DND-41 (cell line): ENCODE results near the gene LONRF2.

Experiments
- EZH2 ChIP-seq: IDR thresholded peaks from 3 replicates; pipeline ENCODE4 v1.6.1; 2012; ENCODE audit warnings: borderline replicate concordance, low read depth, mild to moderate bottlenecking, moderate library complexity, low read length, inconsistent platforms; ENCODE audit not compliant: severe bottlenecking
- TF ChIP-seq, protein P1 (sequence below): IDR thresholded peaks from 2 replicates; pipeline ENCODE4 v1.5.1; 2012; ENCODE audit warnings: borderline replicate concordance, low read length, moderate library complexity, mild to moderate bottlenecking; ENCODE audit not compliant: poor library complexity, severe bottlenecking; ENCODE audit errors: extremely low read depth

DNA sequence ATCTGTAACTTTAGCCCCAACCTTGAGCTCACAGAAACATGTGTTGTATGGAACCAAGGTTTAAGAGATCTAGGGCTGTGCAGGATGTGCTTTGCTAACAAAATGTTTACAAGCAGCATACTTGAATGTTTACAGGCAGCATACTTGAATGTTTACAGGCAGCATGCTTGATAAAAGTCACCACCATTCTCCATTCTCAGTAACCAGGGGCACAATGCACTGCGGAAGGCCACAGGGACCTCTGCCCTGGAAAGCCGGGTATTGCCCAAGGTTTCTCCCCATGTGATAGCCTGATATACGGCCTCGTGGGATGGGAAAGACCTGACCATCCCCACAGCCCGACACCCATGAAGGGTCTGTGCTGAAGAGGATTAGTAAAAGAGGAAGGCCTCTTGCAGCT is 52.4 kb downstream of the LONRF2 start:
- TF ChIP-seq, protein P1, sequence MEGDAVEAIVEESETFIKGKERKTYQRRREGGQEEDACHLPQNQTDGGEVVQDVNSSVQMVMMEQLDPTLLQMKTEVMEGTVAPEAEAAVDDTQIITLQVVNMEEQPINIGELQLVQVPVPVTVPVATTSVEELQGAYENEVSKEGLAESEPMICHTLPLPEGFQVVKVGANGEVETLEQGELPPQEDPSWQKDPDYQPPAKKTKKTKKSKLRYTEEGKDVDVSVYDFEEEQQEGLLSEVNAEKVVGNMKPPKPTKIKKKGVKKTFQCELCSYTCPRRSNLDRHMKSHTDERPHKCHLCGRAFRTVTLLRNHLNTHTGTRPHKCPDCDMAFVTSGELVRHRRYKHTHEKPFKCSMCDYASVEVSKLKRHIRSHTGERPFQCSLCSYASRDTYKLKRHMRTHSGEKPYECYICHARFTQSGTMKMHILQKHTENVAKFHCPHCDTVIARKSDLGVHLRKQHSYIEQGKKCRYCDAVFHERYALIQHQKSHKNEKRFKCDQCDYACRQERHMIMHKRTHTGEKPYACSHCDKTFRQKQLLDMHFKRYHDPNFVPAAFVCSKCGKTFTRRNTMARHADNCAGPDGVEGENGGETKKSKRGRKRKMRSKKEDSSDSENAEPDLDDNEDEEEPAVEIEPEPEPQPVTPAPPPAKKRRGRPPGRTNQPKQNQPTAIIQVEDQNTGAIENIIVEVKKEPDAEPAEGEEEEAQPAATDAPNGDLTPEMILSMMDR: no peak
- no peak for TF ChIP-seq EZH2
